ENCODE results near the gene WDR5. TPM values are rescaled to one million over a fixed set of nuclear protein-coding genes. Genes with fewer than 3 reads are reported as not detected.

WDR5 gene
- total RNA-seq, 1 experiment from 2014 or later = 29.1 TPM

Other genes with a start within 250 kb of the WDR5 start
- gene VAV2, start 143.8 kb upstream of the WDR5 start, total RNA-seq (2014; rRNA removed) = 9.7 and 15.9 TPM in 2 replicates
- gene BRD3OS, start 110.6 kb upstream of the WDR5 start, total RNA-seq (2014; rRNA removed) = 13.6 and 19.9 TPM in 2 replicates
- 4.4 and 5.5 TPM in 2 replicates for gene BRD3, start 68.1 kb upstream of the WDR5 start, total RNA-seq (2014; rRNA removed)
- not detected in 2 replicates for gene RNU6ATAC, start 28.5 kb downstream of the WDR5 start, total RNA-seq (2014; rRNA removed)
- gene RXRA, start 190.4 kb downstream of the WDR5 start, total RNA-seq (2014; rRNA removed) = 17.5 and 23.3 TPM in 2 replicates